ENCODE data around the gene IL17A.
"Not testable (repeated sequence)": the region's sequence is repeated elsewhere in the genome, so short reads cannot be mapped to it uniquely, and the experiment has no call there.

IL17A gene

GRCh38 chr6:52164319-52165094 is 21.7 kb upstream of the IL17A start:
- DNase-seq (ENCODE audit: low spot score) = no peak

- DNase-seq (ENCODE audit: low spot score) = no peak
These were observed 18.9 kb upstream of the IL17A start for GRCh38 chr6:52167267-52167666.

- DNase-seq (ENCODE audit: low spot score) = not testable (repeated sequence)
These were observed 17.8 kb upstream of the IL17A start for GRCh38 chr6:52168351-52168750.

DNA sequence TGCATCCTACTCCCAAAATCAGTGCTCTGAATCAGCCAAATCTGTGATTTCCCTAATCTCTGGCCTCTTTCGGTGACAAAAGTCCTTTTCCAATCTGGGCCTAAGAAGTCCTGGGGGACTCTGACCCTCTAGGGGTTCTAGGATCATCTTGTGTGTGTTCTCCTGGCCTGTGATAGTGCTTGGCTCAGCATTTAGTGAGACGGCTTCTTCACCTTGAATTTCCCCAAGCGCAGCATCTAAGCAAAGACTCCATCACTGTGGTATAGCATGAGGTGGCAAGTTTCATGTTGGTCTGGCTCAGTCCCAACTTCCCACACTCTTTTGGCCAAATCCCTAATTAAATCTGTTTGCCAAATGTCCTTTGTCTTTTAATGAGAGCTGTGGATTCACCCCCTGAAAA is 12.1 kb upstream of the IL17A start:
- DNase-seq (ENCODE audit: low spot score) = no peak

GRCh38 chr6:52176550-52176949 is 9.6 kb upstream of the IL17A start:
- no peak for DNase-seq (ENCODE audit: low spot score)

- DNase-seq (ENCODE audit: low spot score) = no peak
These were observed 8.2 kb upstream of the IL17A start for GRCh38 chr6:52177961-52178360.

- no peak for DNase-seq (ENCODE audit: low spot score)
These were observed 5.2 kb upstream of the IL17A start for GRCh38 chr6:52180787-52181558.

GRCh38 chr6:52183131-52183713 is 3.0 kb upstream of the IL17A start:
- no peak for DNase-seq (ENCODE audit: low spot score)

DNA sequence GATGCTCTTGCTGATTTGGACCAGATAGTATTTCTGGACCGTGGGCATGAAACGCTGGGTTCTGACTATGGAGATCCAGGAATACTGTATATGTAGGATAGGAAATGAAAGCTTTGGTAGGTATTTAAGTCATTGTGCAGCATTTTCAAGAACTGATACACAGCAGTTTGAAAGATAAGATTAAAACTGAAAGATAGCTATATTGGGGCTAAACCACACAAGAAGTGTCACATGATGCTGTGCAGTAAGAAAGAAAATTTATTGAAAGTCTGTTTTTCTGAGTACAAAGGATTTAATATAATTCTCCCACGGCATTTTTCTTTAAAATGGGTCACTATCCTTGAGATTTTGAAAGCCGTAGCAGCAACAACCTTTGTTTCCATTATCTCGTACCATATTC is 305 bp downstream of the IL17A start:
- DNase-seq (ENCODE audit: low spot score) = no peak

DNA sequence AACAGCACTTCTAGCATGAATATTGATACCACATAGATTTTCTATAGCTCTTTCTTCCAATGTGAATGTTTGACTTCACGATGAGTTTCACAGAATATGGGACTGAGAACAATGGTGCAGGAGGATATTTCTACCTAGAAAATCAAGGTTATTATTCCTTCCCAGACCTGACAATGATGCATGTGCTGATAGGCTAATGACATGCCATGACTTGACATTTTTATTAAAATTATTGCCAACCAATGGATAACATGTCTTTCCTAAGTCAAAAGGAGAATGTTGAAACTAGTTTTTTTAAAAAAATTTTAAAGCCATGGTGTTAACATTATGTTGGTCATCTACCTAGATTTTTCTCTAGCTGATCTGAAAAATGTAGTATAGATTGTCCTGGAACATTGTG is 923 bp downstream of the IL17A start:
- DNase-seq (ENCODE audit: low spot score) = no peak

DNA sequence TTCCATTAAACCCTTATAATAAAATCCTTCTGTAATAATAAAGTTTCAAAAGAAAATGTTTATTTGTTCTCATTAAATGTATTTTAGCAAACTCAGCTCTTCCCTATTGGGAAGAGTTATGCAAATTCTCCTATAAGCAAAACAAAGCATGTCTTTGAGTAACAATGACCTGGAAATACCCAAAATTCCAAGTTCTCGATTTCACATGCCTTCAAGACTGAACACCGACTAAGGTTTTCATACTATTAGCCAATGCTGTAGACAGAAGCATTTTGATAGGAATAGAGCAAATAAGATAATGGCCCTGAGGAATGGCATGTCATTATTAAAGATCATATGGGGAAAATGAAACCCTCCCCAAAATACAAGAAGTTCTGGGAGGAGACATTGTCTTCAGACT is 3.8 kb downstream of the IL17A start:
- DNase-seq (ENCODE audit: low spot score) = no peak

DNA sequence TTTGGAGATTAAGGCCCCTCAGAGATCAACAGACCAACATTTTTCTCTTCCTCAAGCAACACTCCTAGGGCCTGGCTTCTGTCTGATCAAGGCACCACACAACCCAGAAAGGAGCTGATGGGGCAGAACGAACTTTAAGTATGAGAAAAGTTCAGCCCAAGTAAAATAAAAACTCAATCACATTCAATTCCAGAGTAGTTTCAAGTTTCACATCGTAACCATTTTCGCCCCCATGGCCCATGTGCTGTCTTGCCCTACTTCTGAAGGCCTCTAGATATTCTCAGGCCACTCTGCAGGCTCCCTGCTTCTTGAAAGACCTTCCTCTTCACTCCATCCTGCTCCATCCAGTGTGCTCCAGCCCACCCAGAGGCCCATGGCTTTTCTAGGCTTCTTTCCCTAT is 4.2 kb downstream of the IL17A start:
- DNase-seq (ENCODE audit: low spot score) = no peak

GRCh38 chr6:52191824-52192223 is 5.6 kb downstream of the IL17A start:
- DNase-seq (ENCODE audit: low spot score) = no peak

DNA sequence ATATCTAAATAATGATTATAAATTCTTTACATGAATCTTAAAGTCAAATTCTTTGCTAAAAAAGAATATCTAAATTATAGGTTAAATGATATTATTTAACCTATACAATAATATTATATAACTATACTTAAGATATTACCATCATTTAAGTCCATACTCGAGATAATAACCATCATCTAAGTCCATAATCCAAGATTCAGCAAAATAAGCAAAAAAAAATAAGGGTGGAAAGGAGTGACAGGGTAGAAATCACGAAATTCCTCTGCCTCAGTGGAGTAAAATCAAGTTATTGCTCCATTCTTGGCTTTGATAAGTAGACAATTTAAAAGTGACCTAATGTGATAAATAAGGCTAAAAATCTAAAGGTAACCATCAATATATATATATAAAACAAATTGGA is 9.7 kb downstream of the IL17A start:
- DNase-seq (ENCODE audit: low spot score) = no peak

DNA sequence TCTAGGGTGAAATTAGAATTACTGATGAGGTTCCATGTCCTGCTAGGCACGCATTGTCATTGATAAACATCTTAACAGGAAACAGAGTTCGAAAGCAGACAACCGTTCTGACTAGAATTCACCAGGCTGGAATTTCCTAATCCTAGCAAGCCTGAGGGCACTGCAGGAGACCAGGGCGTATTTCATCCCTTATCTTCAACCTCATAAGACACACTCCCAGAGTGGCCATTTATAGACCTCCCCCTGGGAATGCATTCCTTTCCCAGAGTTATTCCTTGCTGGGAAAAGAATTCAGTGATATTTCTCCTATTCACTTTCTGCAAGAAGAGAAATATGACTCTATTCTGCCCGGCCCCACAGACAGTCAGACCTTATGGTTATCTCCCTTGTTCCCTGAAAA is 13.9 kb downstream of the IL17A start:
- DNase-seq (ENCODE audit: low spot score) = not testable (repeated sequence)

- no peak for DNase-seq (ENCODE audit: low spot score)
These were observed 14.9 kb downstream of the IL17A start for GRCh38 chr6:52201046-52201445.

- no peak for DNase-seq (ENCODE audit: low spot score)
These were observed 15.3 kb downstream of the IL17A start for GRCh38 chr6:52201493-52201892.

DNA sequence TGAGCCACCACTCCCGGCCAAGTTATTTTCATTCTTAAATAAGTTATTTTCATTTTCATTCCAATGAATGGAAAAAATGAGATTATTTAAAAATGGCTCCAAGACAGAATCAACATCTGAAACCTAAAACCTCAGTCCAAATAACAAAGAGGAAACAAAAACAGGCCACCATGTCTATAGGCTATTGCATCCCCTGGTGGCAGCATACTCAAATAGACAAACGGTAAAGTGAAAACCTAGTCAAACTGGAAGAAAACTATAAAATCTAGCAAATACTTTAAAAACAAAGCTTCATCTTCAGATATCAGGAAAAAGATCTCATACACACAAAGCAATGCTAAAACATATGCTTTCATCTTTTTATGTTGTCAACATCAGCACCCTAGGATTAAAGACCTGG is 20.9 kb downstream of the IL17A start:
- no peak for DNase-seq (ENCODE audit: low spot score)

- no peak for DNase-seq (ENCODE audit: low spot score)
These were observed 22.4 kb downstream of the IL17A start for GRCh38 chr6:52208612-52209011.

GRCh38 chr6:52209770-52210169 is 23.6 kb downstream of the IL17A start:
- no peak for DNase-seq (ENCODE audit: low spot score)

DNA sequence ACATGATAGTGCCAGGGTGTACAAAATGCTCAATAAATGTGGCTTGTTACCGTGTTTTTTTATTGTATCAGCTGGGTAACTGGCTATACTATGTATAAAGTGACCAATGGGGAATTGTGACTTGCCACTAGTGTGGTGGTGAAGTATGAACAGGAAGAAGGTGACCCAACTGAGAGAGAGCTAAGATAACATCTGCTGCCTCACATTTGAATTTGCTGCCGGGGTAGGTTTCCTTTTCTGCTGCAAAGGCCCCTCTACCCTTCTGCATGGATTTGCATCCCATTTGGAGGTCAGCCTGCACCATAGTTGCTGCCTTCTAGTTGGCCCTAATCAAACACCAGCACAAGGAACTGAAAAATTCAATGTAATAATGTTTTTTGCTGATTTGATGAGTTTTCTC is 24.1 kb downstream of the IL17A start:
- no peak for DNase-seq (ENCODE audit: low spot score)

DNA sequence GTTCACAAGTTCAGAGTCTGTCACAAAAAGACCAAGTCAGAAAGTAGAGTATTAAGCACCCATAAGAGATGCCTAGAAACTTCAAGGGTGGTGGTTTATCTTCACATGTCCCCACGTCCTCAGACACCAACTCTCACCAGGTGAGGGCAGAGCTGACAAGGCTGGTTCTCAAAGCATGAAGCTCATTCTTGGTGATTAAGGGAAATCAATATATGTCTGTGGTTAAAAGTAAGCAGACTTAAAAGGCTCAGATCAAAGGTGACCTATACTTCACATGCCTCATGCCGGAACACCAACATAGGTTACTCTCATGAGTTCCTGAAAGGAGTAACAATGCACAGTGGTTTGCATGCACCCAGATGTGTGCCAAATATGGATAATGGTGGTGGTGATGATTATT is 27.0 kb downstream of the IL17A start:
- no peak for DNase-seq (ENCODE audit: low spot score)

GRCh38 chr6:52215787-52216186 is 29.6 kb downstream of the IL17A start:
- DNase-seq (ENCODE audit: low spot score) = no peak
